GM21447 (cell line): ENCODE measurements around the gene SOX13.

Source experiments
- ATAC-seq: cut with Tn5 transposase; IDR thresholded peaks from one replicate; pipeline ENCODE4 v1.9.1; 2021; ENCODE audit not compliant: unreplicated experiment

Gene SOX13

GRCh38 chr1:204151552-204152309 lies 78.8 kb downstream of the SOX13 start, which contains the start of gene ETNK2:
ETNK2 (minus strand) TSS chr1:204152044; CDS start chr1:204151852, 192 bp downstream.
- no peak for ATAC-seq

GRCh38 chr1:204152310-204153044 lies 79.6 kb downstream of the SOX13 start:
- no peak for ATAC-seq

- ATAC-seq: no peak
These were observed 80.8 kb downstream of the SOX13 start for GRCh38 chr1:204153667-204154066.

GRCh38 chr1:204154568-204155255 lies 81.8 kb downstream of the SOX13 start:
- no peak for ATAC-seq

GRCh38 chr1:204155881-204156280 lies 83.0 kb downstream of the SOX13 start:
- no peak for ATAC-seq

GRCh38 chr1:204157962-204158361 lies 85.0 kb downstream of the SOX13 start:
- ATAC-seq: no peak

GRCh38 chr1:204161609-204162493 lies 88.9 kb downstream of the SOX13 start:
- no peak for ATAC-seq

- no peak for ATAC-seq
These were observed 89.7 kb downstream of the SOX13 start for GRCh38 chr1:204162494-204163074.

- no peak for ATAC-seq
These were observed 93.3 kb downstream of the SOX13 start, which contains the start of gene REN for GRCh38 chr1:204166219-204166618. REN (minus strand) TSS chr1:204166337; CDS start chr1:204166293, 44 bp downstream.

- no peak for ATAC-seq
These were observed 94.8 kb downstream of the SOX13 start for GRCh38 chr1:204167730-204168129.

- no peak for ATAC-seq
These were observed 96.9 kb downstream of the SOX13 start for GRCh38 chr1:204169858-204170257.

- ATAC-seq: no peak
These were observed 97.7 kb downstream of the SOX13 start for GRCh38 chr1:204170494-204171155.

GRCh38 chr1:204171751-204172178 lies 98.8 kb downstream of the SOX13 start:
- ATAC-seq: no peak

- ATAC-seq: no peak
These were observed 99.6 kb downstream of the SOX13 start for GRCh38 chr1:204172404-204173029.

- ATAC-seq: no peak
These were observed 102.0 kb downstream of the SOX13 start for GRCh38 chr1:204174958-204175357.

GRCh38 chr1:204176049-204176448 lies 103.1 kb downstream of the SOX13 start:
- ATAC-seq: no peak

- ATAC-seq: no peak
These were observed 104.2 kb downstream of the SOX13 start for GRCh38 chr1:204177133-204177532.
